ENCODE data around the gene PDE11A.

- TF ChIP-seq CTCF (IDR thresholded peaks at IDR 0.05) (no peak), POLR2A (IDR thresholded peaks at IDR 0.05) (no peak), EP300 (IDR thresholded peaks at IDR 0.05) (no peak)
Measured at GRCh38 chr2:177731384-177731783, 341.2 kb downstream of the PDE11A start.

Data from tibial nerve (tissue), 4 donors.